NOMO-1 (cell line): ENCODE results near the gene BLOC1S3.

Experiments used
- DNase-seq, 2 experiments: peaks; one replicate each; lab custom pipeline; 2025; ENCODE audit not compliant: unreplicated experiment in 2 of 2; lab: John Stamatoyannopoulos, UW

Gene BLOC1S3

GRCh38 chr19:45161738-45162607, 16.6 kb upstream of the BLOC1S3 start:
- no peak for DNase-seq

- DNase-seq: peak in 1 of 2 experiments; percentile 12
These were observed 15.9 kb upstream of the BLOC1S3 start for GRCh38 chr19:45162608-45163143.

- no peak for DNase-seq
These were observed 15.4 kb upstream of the BLOC1S3 start for GRCh38 chr19:45163156-45163555.

GRCh38 chr19:45163751-45164460, 14.7 kb upstream of the BLOC1S3 start:
- DNase-seq: no peak

- peak in 1 of 2 experiments; percentile 28 for DNase-seq
These were observed 13.8 kb upstream of the BLOC1S3 start for GRCh38 chr19:45164577-45165335.

GRCh38 chr19:45166723-45167252, 11.8 kb upstream of the BLOC1S3 start:
- no peak for DNase-seq

- DNase-seq: no peak
These were observed 9.7 kb upstream of the BLOC1S3 start for GRCh38 chr19:45168767-45169351.

GRCh38 chr19:45169602-45170001, 9.0 kb upstream of the BLOC1S3 start:
- DNase-seq: no peak

- no peak for DNase-seq
These were observed 8.2 kb upstream of the BLOC1S3 start for GRCh38 chr19:45170146-45171106.

- DNase-seq: no peak
These were observed 7.4 kb upstream of the BLOC1S3 start for GRCh38 chr19:45171211-45171623.

GRCh38 chr19:45172173-45172572, 6.4 kb upstream of the BLOC1S3 start:
- DNase-seq: no peak

- DNase-seq: no peak
These were observed 5.9 kb upstream of the BLOC1S3 start for GRCh38 chr19:45172611-45173208.

GRCh38 chr19:45173816-45174215, 4.8 kb upstream of the BLOC1S3 start:
- DNase-seq: no peak

GRCh38 chr19:45175515-45176345, 2.9 kb upstream of the BLOC1S3 start:
- DNase-seq: no peak

GRCh38 chr19:45177817-45178261, 745 bp upstream of the BLOC1S3 start, which contains the start of gene TRAPPC6A:
TSS of gene TRAPPC6A (minus strand) at chr19:45178237. CDS start at chr19:45178218, 19 bp downstream.
- DNase-seq: peak; percentile 83 to 85

- DNase-seq: no peak
These were observed 698 bp downstream of the BLOC1S3 start for GRCh38 chr19:45179072-45179891.

GRCh38 chr19:45179892-45180370, 1.3 kb downstream of the BLOC1S3 start:
- DNase-seq: no peak
